WTC11 (cell line): ENCODE measurements around the gene WDR54. TPM values are rescaled to one million over a fixed set of nuclear protein-coding genes. Genes with fewer than 3 reads are reported as not detected.
A peak's percentile ranks its signal among the peaks of the same experiment; 100 is the strongest.

Source experiments
- ATAC-seq: fragments of 200-7000 bp; cut with Tn5 transposase; 2 replicates; pipeline ENCODE4 v1.10.0; 2021; ENCODE audit warnings: mild to moderate bottlenecking, moderate library complexity
- CTCF ChIA-PET: fragments of 300-600 bp; sonication (Branson Sonifier 250); formaldehyde crosslinking; loops from one replicate; lab custom pipeline; 2021; ENCODE audit warnings: antibody characterized with exemption; lab: Charles Lee
- POLR2A ChIA-PET: fragments of 350-600 bp; sonication (Branson Sonifier 250); formaldehyde crosslinking; loops from one replicate; lab custom pipeline; 2021; ENCODE audit warnings: antibody characterized with exemption; lab: Charles Lee
- DNase-seq: peaks from one replicate; pipeline ENCODE4 v3.0.0; 2021; ENCODE audit warnings: low spot score
- H3K27ac Mint-ChIP-seq: 2 replicates; pipeline ENCODE4 v1.8.0; 2021; ENCODE audit warnings: mixed read lengths
- H3K27me3 Mint-ChIP-seq: 2 replicates; pipeline ENCODE4 v1.8.0; 2021; ENCODE audit warnings: low read depth, mild to moderate bottlenecking, moderate library complexity, mixed read lengths
- H3K36me3 Mint-ChIP-seq: 2 replicates; pipeline ENCODE4 v1.8.0; 2021; ENCODE audit warnings: mixed read lengths
- H3K4me1 Mint-ChIP-seq: 2 replicates; pipeline ENCODE4 v1.8.0; 2022; ENCODE audit warnings: mixed read lengths
- H3K4me3 Mint-ChIP-seq: 2 replicates; pipeline ENCODE4 v1.8.0; 2021; ENCODE audit warnings: mild to moderate bottlenecking, moderate library complexity, mixed read lengths
- H3K9me3 Mint-ChIP-seq: 2 replicates; pipeline ENCODE4 v1.8.0; 2021; ENCODE audit warnings: mixed read lengths
- ATF1 ChIP-seq: sonication (generic); formaldehyde crosslinking; IDR thresholded peaks from 2 replicates; pipeline ENCODE4 v1.8.1; 2023; ENCODE audit warnings: mild to moderate bottlenecking, moderate library complexity, missing genetic modification reagents
- CBFB ChIP-seq: sonication (generic); formaldehyde crosslinking; IDR thresholded peaks from 2 replicates; pipeline ENCODE4 v1.8.1; 2022; ENCODE audit warnings: mild to moderate bottlenecking, low read depth, missing genetic modification reagents
- CREM ChIP-seq: sonication (generic); formaldehyde crosslinking; IDR thresholded peaks from 2 replicates; pipeline ENCODE4 v1.8.1; 2022; ENCODE audit warnings: mild to moderate bottlenecking, missing genetic modification reagents, moderate library complexity
- ELF4 ChIP-seq: sonication (generic); formaldehyde crosslinking; IDR thresholded peaks from 2 replicates; pipeline ENCODE4 v1.8.1; 2022; ENCODE audit warnings: low read depth, mild to moderate bottlenecking, moderate library complexity, missing genetic modification reagents
- ESRRA ChIP-seq: sonication (generic); formaldehyde crosslinking; IDR thresholded peaks from 2 replicates; pipeline ENCODE4 v1.8.1; 2022; ENCODE audit warnings: mild to moderate bottlenecking, missing genetic modification reagents, borderline replicate concordance
- ETV6 ChIP-seq: sonication (generic); formaldehyde crosslinking; IDR thresholded peaks from 2 replicates; pipeline ENCODE4 v1.8.1; 2022; ENCODE audit warnings: mild to moderate bottlenecking, missing genetic modification reagents
- FOXK1 ChIP-seq: sonication (generic); formaldehyde crosslinking; IDR thresholded peaks from 2 replicates; pipeline ENCODE4 v1.8.0; 2022; ENCODE audit warnings: mild to moderate bottlenecking, moderate library complexity, missing genetic modification reagents
- FOXP1 ChIP-seq: sonication (generic); formaldehyde crosslinking; IDR thresholded peaks from 2 replicates; pipeline ENCODE4 v1.8.0; 2022; ENCODE audit warnings: missing genetic modification reagents, mild to moderate bottlenecking, moderate library complexity, borderline replicate concordance
- HMGXB4 ChIP-seq: sonication (generic); formaldehyde crosslinking; IDR thresholded peaks from 2 replicates; pipeline ENCODE4 v1.8.1; 2023; ENCODE audit warnings: mild to moderate bottlenecking, moderate library complexity, missing genetic modification reagents
- IRF2 ChIP-seq: sonication (generic); formaldehyde crosslinking; IDR thresholded peaks from 2 replicates; pipeline ENCODE4 v1.8.0; 2022; ENCODE audit warnings: low read depth, missing genetic modification reagents, borderline replicate concordance
- MYBL2 ChIP-seq: sonication (generic); formaldehyde crosslinking; IDR thresholded peaks from 2 replicates; pipeline ENCODE4 v1.8.1; 2023; ENCODE audit warnings: mild to moderate bottlenecking, moderate library complexity, missing genetic modification reagents
- NFYB ChIP-seq: sonication (generic); formaldehyde crosslinking; conservative IDR thresholded peaks from 2 replicates; pipeline ENCODE4 v1.8.0; 2022; ENCODE audit warnings: low read depth, missing genetic modification reagents
- RELA ChIP-seq: sonication (generic); formaldehyde crosslinking; IDR thresholded peaks from 2 replicates; pipeline ENCODE4 v1.8.1; 2022; ENCODE audit warnings: missing genetic modification reagents, mild to moderate bottlenecking, borderline replicate concordance
- RORB ChIP-seq: fragments of 250-450 bp; sonication (Bioruptor Pico); IDR thresholded peaks from 2 replicates; pipeline ENCODE4 v1.9.0; 2021; ENCODE audit warnings: mild to moderate bottlenecking
- SP1 ChIP-seq: sonication (generic); formaldehyde crosslinking; conservative IDR thresholded peaks from 2 replicates; pipeline ENCODE4 v1.8.1; 2022; ENCODE audit warnings: missing genetic modification reagents
- TEAD1 ChIP-seq: sonication (generic); formaldehyde crosslinking; IDR thresholded peaks from 2 replicates; pipeline ENCODE4 v1.8.0; 2022; ENCODE audit warnings: mild to moderate bottlenecking, missing genetic modification reagents
- ZBTB21 ChIP-seq: sonication (generic); formaldehyde crosslinking; IDR thresholded peaks from 2 replicates; pipeline ENCODE4 v1.8.1; 2023; ENCODE audit warnings: mild to moderate bottlenecking, missing genetic modification reagents, borderline replicate concordance
- ZNF317 ChIP-seq: sonication (generic); formaldehyde crosslinking; IDR thresholded peaks from 2 replicates; pipeline ENCODE4 v1.8.1; 2023; ENCODE audit warnings: low read depth, mild to moderate bottlenecking, moderate library complexity, missing genetic modification reagents, borderline replicate concordance
- ZNF423 ChIP-seq: fragments of 250-450 bp; sonication (Bioruptor Pico); IDR thresholded peaks from 2 replicates; pipeline ENCODE4 v2.1.2; 2022; ENCODE audit warnings: mild to moderate bottlenecking, moderate library complexity
- total RNA-seq: library from RNA; stranded (reverse); gene quantifications from 3 replicates; pipeline ENCODE4 v1.2.3, GENCODE V29; 2021
- TF ChIP-seq, protein P1 (sequence below): fragments of 250-450 bp; sonication (Bioruptor Pico); IDR thresholded peaks from 2 replicates; pipeline ENCODE4 v1.9.0; 2021; ENCODE audit warnings: mild to moderate bottlenecking
- TF ChIP-seq, protein P2 (sequence below): sonication (generic); formaldehyde crosslinking; IDR thresholded peaks from 2 replicates; pipeline ENCODE4 v1.8.1; 2023; ENCODE audit warnings: mild to moderate bottlenecking, missing genetic modification reagents, moderate library complexity
- TF ChIP-seq, protein P3 (sequence below): sonication (generic); formaldehyde crosslinking; IDR thresholded peaks from 2 replicates; pipeline ENCODE4 v1.8.1; 2023; ENCODE audit warnings: mild to moderate bottlenecking, missing genetic modification reagents
- TF ChIP-seq, protein P4 (sequence below): sonication (generic); formaldehyde crosslinking; IDR thresholded peaks from 2 replicates; pipeline ENCODE4 v1.8.0; 2022; ENCODE audit warnings: mild to moderate bottlenecking, missing genetic modification reagents

The WDR54 gene
- total RNA-seq, 1 experiment from 2014 or later, result 55.2 TPM

DNA sequence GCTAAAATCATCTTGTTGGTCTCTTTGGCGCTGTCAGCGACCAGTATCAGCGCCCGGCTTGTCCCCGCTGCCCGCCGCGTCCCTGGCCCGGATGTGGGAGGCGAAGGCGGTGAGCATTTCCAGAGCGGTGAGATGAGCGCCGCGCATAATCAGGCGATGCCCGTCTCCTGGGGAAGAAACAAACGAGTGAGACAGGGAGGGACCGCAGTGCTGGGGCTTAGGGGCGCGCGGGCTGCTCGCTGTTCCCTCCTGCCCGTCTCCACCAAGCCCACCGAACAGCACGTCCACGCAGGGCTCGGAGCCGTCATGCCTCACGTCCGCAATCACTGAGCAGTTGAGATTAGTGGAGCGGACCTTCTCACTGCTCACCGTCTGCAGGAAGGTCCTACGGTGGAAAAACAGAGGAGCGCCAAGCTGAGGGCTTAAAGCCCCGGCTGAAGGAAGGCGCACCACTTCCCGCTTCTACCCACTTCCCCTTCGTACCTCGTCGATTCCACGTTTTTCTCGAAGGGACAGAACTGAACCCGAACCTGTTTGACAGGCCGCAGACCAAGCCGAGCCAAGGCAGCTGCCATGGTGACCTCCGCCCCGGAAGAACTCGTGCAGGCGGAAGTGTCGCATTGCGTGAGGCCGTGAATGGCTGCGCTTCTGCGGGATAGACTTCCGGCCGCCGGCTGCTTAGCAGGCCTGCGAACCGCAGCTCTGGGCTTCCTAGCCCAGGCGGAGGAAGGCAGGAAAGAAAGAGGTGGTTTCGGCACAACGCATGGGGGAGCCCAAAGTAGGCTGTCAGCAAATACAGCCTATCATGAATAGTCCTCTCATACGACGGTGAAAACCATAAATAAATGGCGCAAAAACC lies 50.8 kb downstream of the WDR54 start, which contains the start of gene MRPL53 (continued):
- TF ChIP-seq TEAD1, result peak; percentile 77
- peak; percentile 71; the same call in 1 of the 2 replicates for TF ChIP-seq SP1
- TF ChIP-seq ESRRA, result peak; percentile 72; the same call in 1 of the 2 replicates
- no peak for TF ChIP-seq RORB (CRISPR knock-in tag)
- TF ChIP-seq CREM, result peak; percentile 67; the same call in 1 of the 2 replicates
- TF ChIP-seq ZBTB21 (CRISPR knock-in tag), result peak; percentile 91
- TF ChIP-seq FOXK1 (CRISPR knock-in tag), result peak; percentile 84; the same call in 1 of the 2 replicates
- TF ChIP-seq, protein P1, sequence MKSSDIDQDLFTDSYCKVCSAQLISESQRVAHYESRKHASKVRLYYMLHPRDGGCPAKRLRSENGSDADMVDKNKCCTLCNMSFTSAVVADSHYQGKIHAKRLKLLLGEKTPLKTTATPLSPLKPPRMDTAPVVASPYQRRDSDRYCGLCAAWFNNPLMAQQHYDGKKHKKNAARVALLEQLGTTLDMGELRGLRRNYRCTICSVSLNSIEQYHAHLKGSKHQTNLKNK (CRISPR knock-in tag), result peak; percentile 87
- TF ChIP-seq HMGXB4 (CRISPR knock-in tag), result peak; percentile 50; the same call in 1 of the 2 replicates
- TF ChIP-seq, protein P2, sequence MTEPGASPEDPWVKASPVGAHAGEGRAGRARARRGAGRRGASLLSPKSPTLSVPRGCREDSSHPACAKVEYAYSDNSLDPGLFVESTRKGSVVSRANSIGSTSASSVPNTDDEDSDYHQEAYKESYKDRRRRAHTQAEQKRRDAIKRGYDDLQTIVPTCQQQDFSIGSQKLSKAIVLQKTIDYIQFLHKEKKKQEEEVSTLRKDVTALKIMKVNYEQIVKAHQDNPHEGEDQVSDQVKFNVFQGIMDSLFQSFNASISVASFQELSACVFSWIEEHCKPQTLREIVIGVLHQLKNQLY, result peak; percentile 85; the same call in 1 of the 2 replicates
- no peak for TF ChIP-seq ZNF423 (CRISPR knock-in tag)
- peak; percentile 41; the same call in 1 of the 2 replicates for TF ChIP-seq NFYB (CRISPR knock-in tag)
- TF ChIP-seq FOXP1 (CRISPR knock-in tag), result peak; percentile 60; the same call in 1 of the 2 replicates
- TF ChIP-seq ZNF317 (CRISPR knock-in tag), result no peak
- peak; percentile 91 for TF ChIP-seq ATF1 (CRISPR knock-in tag)
- peak; percentile 47; the same call in 1 of the 2 replicates for TF ChIP-seq ETV6
- 0 out of 2 replicates have a peak, but pooled peaks have one; percentile 45 for TF ChIP-seq MYBL2 (CRISPR knock-in tag)

- peaks cover 14% of the 10 kb centered on the region for H3K36me3 Mint-ChIP-seq
- ChIA-PET CTCF (interaction anchor here (0.7 to 2.7 kb wide), 7 partner anchors 10 to 138 kb away, joined by 3 to 23 read pairs (median 4); partner anchors contain the start of genes CCDC142, TTC31 and WBP1), POLR2A (interaction anchor here (0.9 to 1.5 kb wide), 6 partner anchors 9 to 223 kb away, joined by 3 to 9 read pairs (median 4); partner anchors contain the start of genes AUP1, CCDC142, HTRA2 and WBP1)
- peak overlapping the region; percentile 99 for H3K27ac Mint-ChIP-seq
- no peak for DNase-seq
- no peak for TF ChIP-seq FOXP1 (CRISPR knock-in tag)
- no peak for TF ChIP-seq ESRRA
- TF ChIP-seq, protein P3, sequence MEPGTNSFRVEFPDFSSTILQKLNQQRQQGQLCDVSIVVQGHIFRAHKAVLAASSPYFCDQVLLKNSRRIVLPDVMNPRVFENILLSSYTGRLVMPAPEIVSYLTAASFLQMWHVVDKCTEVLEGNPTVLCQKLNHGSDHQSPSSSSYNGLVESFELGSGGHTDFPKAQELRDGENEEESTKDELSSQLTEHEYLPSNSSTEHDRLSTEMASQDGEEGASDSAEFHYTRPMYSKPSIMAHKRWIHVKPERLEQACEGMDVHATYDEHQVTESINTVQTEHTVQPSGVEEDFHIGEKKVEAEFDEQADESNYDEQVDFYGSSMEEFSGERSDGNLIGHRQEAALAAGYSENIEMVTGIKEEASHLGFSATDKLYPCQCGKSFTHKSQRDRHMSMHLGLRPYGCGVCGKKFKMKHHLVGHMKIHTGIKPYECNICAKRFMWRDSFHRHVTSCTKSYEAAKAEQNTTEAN, result no peak
- TF ChIP-seq IRF2, result no peak
- no peak for TF ChIP-seq TEAD1
- no peak for TF ChIP-seq RELA
- no peak for TF ChIP-seq ELF4 (CRISPR knock-in tag)
- TF ChIP-seq, protein P4, sequence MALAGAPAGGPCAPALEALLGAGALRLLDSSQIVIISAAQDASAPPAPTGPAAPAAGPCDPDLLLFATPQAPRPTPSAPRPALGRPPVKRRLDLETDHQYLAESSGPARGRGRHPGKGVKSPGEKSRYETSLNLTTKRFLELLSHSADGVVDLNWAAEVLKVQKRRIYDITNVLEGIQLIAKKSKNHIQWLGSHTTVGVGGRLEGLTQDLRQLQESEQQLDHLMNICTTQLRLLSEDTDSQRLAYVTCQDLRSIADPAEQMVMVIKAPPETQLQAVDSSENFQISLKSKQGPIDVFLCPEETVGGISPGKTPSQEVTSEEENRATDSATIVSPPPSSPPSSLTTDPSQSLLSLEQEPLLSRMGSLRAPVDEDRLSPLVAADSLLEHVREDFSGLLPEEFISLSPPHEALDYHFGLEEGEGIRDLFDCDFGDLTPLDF (CRISPR knock-in tag), result no peak
- TF ChIP-seq CBFB (CRISPR knock-in tag), result no peak
- no peak for ATAC-seq
- peak overlapping the region; percentile 96 for H3K4me3 Mint-ChIP-seq
- peaks cover 11% of the 10 kb centered on the region for H3K4me1 Mint-ChIP-seq
- H3K27me3 Mint-ChIP-seq, result no peaks in the 10 kb centered on the region
- H3K9me3 Mint-ChIP-seq, result no peaks in the 10 kb centered on the region
These were observed 51.4 kb downstream of the WDR54 start for GRCh38 chr2:74472945-74473258.
